Vagina (tissue), 2 donors: Measurements from ENCODE around the gene PGR. TPM values are rescaled to one million over a fixed set of nuclear protein-coding genes. Genes with fewer than 3 reads are reported as not detected.

ENCODE experiments used
- DNase-seq, 2 donors: peaks; one replicate each; pipeline ENCODE4 v3.0.0-alpha.2; 2017; ENCODE audit errors: extremely low spot score in 2 of 2
- H3K27ac ChIP-seq: fragments of 200-600 bp; sonication (generic); one replicate; pipeline ENCODE4 v1.5.1; 2019
- H3K27me3 ChIP-seq: fragments of 200-600 bp; sonication (generic); one replicate; pipeline ENCODE4 v1.5.1; 2019
- H3K36me3 ChIP-seq, 2 donors: fragments of 200-600 bp; sonication (generic); one replicate each; pipeline ENCODE4 v1.5.1; 2017 to 2019
- H3K4me1 ChIP-seq: fragments of 200-600 bp; sonication (generic); one replicate; pipeline ENCODE4 v1.5.1; 2019
- H3K4me3 ChIP-seq, 2 donors: fragments of 200-600 bp; sonication (generic); 1 replicate in 1 of 2; 2 replicates in 1 of 2; pipeline ENCODE4 v1.5.1; 2016 to 2019
- H3K9me3 ChIP-seq: fragments of 200-600 bp; sonication (generic); one replicate; pipeline ENCODE4 v1.5.1; 2019
- POLR2A ChIP-seq, 2 donors: fragments of 450-650 bp; IDR thresholded peaks; one replicate each; pipeline ENCODE4 v1.6.1; 2017; ENCODE audit warnings: antibody characterized with exemption in 2 of 2, mild to moderate bottlenecking in 2 of 2, moderate library complexity in 2 of 2
- POLR2AphosphoS5 ChIP-seq, 2 donors: sonication (generic); formaldehyde crosslinking; IDR thresholded peaks; one replicate each; pipeline ENCODE4 v1.9.0; 2017; ENCODE audit warnings: antibody characterized with exemption in 2 of 2, mild to moderate bottlenecking in 2 of 2, low read depth in 1 of 2; ENCODE audit not compliant: insufficient read depth in 1 of 2
- intact Hi-C: fragments of 100-400 bp; cut with DNase I; formaldehyde crosslinking; loops from one replicate; pipeline ENCODE4 v1.15.1; 2023
- total RNA-seq: library from RNA; depleted of rRNA; stranded (reverse); fragments of >200 nt; gene quantifications from one replicate; pipeline ENCODE4 v1.2.3, GENCODE V29; 2016
- TF ChIP-seq, protein P1 (sequence below), 3 experiments: fragments of 450-650 bp in 2 of 3; fragments of 200-600 bp in 1 of 3; sonication (generic) in 1 of 3; IDR thresholded peaks; one replicate each; pipeline ENCODE4 v1.5.1; 2017 to 2019; ENCODE audit warnings: antibody characterized with exemption in 3 of 3, mild to moderate bottlenecking in 2 of 3, moderate library complexity in 2 of 3

Gene PGR
- total RNA-seq, 1 donor from 2014 or later, result 34.4 TPM

DNA sequence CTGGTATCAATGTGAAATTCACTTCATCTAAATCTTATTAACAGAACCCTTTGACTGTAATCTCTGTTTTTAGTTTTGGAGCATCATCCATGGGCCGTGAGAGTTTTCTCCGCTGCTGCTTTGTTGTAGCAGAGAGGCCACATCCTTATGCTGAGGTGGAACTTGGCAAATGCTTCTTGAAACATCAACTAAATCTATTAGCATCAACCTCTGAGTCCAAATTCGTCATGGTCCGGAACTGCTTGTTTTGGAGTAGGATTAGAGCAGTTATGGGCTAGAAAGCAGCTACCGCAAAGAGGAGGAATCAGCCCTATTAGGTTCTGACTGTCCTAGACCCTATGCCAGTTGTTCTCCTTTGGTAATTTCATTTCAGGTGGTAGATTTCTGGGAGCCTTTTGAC, 117.7 kb downstream of the PGR start:
- intact Hi-C loops, result no loop called here
- Histone ChIP-seq H3K27ac (no peak overlapping the region), H3K4me1 (no peaks in the 10 kb centered on the region), H3K9me3 (no peaks in the 10 kb centered on the region), H3K36me3 (no peaks in the 10 kb centered on the region), H3K4me3 (no peak overlapping the region), H3K27me3 (no peaks in the 10 kb centered on the region)
- TF ChIP-seq POLR2A (IDR thresholded peaks at IDR 0.05), result no peak
- TF ChIP-seq POLR2AphosphoS5 (IDR thresholded peaks at IDR 0.05; ENCODE audit: insufficient read depth in 1 of 2, low read depth in 1 of 2), result no peak
- TF ChIP-seq, protein P1, sequence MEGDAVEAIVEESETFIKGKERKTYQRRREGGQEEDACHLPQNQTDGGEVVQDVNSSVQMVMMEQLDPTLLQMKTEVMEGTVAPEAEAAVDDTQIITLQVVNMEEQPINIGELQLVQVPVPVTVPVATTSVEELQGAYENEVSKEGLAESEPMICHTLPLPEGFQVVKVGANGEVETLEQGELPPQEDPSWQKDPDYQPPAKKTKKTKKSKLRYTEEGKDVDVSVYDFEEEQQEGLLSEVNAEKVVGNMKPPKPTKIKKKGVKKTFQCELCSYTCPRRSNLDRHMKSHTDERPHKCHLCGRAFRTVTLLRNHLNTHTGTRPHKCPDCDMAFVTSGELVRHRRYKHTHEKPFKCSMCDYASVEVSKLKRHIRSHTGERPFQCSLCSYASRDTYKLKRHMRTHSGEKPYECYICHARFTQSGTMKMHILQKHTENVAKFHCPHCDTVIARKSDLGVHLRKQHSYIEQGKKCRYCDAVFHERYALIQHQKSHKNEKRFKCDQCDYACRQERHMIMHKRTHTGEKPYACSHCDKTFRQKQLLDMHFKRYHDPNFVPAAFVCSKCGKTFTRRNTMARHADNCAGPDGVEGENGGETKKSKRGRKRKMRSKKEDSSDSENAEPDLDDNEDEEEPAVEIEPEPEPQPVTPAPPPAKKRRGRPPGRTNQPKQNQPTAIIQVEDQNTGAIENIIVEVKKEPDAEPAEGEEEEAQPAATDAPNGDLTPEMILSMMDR (IDR thresholded peaks at IDR 0.05), result no peak
- no peak for DNase-seq

DNA sequence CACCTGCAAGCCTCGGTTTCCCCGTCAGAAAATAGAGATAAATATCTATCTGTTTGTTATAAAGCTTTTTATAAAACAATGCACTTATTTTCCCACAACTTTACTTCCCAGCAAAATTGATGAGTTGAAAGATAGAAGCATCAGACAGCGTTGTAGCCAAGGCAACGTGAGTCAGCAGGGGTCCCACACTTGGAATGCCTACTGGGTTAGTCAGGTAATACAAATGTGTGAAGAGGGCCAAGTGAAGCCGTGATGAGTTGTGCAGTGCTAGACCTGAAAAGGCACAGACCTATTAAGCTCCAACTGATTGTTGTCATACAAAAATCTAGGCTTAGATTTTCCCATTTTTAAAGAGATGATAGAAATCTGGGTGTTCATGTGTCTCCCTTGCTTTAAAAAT, 118.7 kb downstream of the PGR start:
- Histone ChIP-seq H3K36me3 (no peaks in the 10 kb centered on the region), H3K27ac (no peak overlapping the region), H3K9me3 (no peaks in the 10 kb centered on the region), H3K27me3 (no peaks in the 10 kb centered on the region), H3K4me3 (no peak overlapping the region), H3K4me1 (no peaks in the 10 kb centered on the region)
- no peak for DNase-seq
- TF ChIP-seq, protein P1 (IDR thresholded peaks at IDR 0.05), result no peak
- TF ChIP-seq POLR2AphosphoS5 (IDR thresholded peaks at IDR 0.05; ENCODE audit: insufficient read depth in 1 of 2, low read depth in 1 of 2) (no peak), POLR2A (IDR thresholded peaks at IDR 0.05) (no peak)
- intact Hi-C loops, result no loop called here

DNA sequence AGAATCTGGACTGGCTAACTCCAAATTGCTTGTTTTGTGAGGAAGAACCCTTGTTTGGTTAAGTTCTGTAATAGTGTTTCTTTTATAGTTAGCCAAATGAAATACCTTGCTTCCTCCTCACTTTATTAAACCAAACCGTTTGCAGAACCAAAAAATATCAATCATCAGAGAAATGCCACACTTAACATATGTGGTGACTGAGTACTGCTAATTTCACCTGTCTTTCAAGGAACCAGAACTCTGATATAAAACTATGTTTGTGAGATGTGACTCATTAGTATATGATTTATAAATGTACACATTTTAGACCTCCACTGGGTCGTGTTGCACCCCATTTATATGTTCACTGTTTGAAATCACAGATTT, 119.9 kb downstream of the PGR start:
- DNase-seq, result no peak
- no peaks in the 10 kb centered on the region for H3K9me3 ChIP-seq
- no peaks in the 10 kb centered on the region for H3K27me3 ChIP-seq
- intact Hi-C loops, result no loop called here
- no peak overlapping the region for H3K27ac ChIP-seq
- H3K4me1 ChIP-seq, result no peaks in the 10 kb centered on the region
- H3K36me3 ChIP-seq, result no peaks in the 10 kb centered on the region
- no peak overlapping the region for H3K4me3 ChIP-seq
- no peak for TF ChIP-seq POLR2AphosphoS5 (IDR thresholded peaks at IDR 0.05; ENCODE audit: insufficient read depth in 1 of 2, low read depth in 1 of 2)
- TF ChIP-seq, protein P1 (IDR thresholded peaks at IDR 0.05), result no peak
- no peak for TF ChIP-seq POLR2A (IDR thresholded peaks at IDR 0.05)

DNA sequence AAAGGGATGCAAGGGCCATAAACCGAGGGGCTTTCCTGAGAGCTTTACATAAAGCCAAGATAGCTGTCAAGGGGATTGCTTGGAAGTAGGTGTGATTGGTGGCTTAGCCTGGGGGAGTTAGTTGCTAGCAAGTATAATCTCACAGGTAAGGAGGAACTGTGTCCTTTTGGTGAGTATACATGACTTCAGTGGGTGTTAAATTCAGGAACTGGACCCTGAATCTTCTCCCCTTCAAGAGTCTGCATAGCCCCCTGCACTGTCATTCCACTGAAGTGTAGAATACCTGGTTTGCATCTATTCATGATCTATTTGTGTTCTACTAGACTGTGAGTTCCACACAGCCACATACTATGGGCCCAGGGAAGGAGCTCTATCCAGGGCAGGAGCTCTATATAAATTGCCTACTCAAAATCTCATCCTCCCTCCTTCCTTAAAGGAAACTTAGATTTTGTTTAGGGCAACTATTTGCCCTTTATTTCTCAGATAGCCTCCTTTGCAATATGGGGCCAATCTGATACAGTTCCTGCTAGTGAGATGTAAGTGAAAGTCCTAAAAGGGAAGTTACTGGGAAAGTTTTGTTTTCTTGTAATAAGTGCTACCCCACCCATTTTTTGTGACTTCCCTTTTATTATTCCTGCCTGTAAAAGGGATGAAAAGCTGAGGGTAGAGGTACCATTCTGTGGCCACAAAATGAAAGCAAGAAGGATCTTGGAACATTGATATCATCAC, 120.5 kb downstream of the PGR start:
- H3K9me3 ChIP-seq, result no peaks in the 10 kb centered on the region
- H3K27me3 ChIP-seq, result no peaks in the 10 kb centered on the region
- DNase-seq, result no peak
- H3K36me3 ChIP-seq, result no peaks in the 10 kb centered on the region
- no peak overlapping the region for H3K4me3 ChIP-seq
- no peaks in the 10 kb centered on the region for H3K4me1 ChIP-seq
- H3K27ac ChIP-seq, result no peak overlapping the region
- intact Hi-C loops, result no loop called here
- TF ChIP-seq POLR2AphosphoS5 (IDR thresholded peaks at IDR 0.05; ENCODE audit: insufficient read depth in 1 of 2, low read depth in 1 of 2) (no peak), POLR2A (IDR thresholded peaks at IDR 0.05) (no peak)
- TF ChIP-seq, protein P1 (IDR thresholded peaks at IDR 0.05), result no peak

DNA sequence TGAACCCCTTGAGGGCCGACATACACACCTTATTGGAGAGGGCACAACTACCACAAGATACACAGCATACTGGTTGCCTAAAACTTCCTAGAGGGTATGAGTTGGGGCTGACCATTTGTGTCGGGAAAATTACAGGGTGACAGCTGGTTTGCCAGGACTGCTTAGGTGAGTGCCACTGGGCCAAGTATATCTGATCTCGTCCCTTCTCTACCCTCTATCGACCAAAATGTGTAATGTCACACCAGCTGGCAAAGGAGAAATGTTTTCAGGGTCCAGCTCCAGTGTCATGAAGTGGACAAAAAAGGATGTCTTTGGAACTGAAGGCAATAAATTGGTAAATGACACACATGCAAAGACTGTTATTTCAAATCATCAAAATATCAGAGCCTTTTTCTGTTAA, 126.1 kb downstream of the PGR start:
- DNase-seq, result no peak
- Histone ChIP-seq H3K36me3 (no peaks in the 10 kb centered on the region), H3K9me3 (no peaks in the 10 kb centered on the region), H3K4me1 (no peaks in the 10 kb centered on the region), H3K27ac (no peak overlapping the region), H3K4me3 (no peak overlapping the region), H3K27me3 (no peaks in the 10 kb centered on the region)
- intact Hi-C loops, result no loop called here
- TF ChIP-seq, protein P1 (IDR thresholded peaks at IDR 0.05), result no peak
- no peak for TF ChIP-seq POLR2AphosphoS5 (IDR thresholded peaks at IDR 0.05; ENCODE audit: insufficient read depth in 1 of 2, low read depth in 1 of 2)
- TF ChIP-seq POLR2A (IDR thresholded peaks at IDR 0.05), result no peak
